Dendritic cell treated with granulocyte-macrophage colony-stimulating factor and Interleukin-4, amounts not matched to agents 40 ng/mL and 50 ng/mL, for 4 days (primary cell): ENCODE measurements around the gene MYB.

Experiments used
- H3K27ac Mint-ChIP-seq: one replicate; pipeline ENCODE4 v1.8.0; 2022; ENCODE audit warnings: mild to moderate bottlenecking, mixed read lengths
- H3K27me3 Mint-ChIP-seq: one replicate; pipeline ENCODE4 v1.8.0; 2022; ENCODE audit warnings: mild to moderate bottlenecking, mixed read lengths
- H3K36me3 Mint-ChIP-seq: one replicate; pipeline ENCODE4 v1.8.0; 2022; ENCODE audit warnings: low read depth, mixed read lengths
- H3K4me1 Mint-ChIP-seq: one replicate; pipeline ENCODE4 v1.8.0; 2022; ENCODE audit warnings: low read depth, mixed read lengths
- H3K4me3 Mint-ChIP-seq: one replicate; pipeline ENCODE4 v1.8.0; 2022; ENCODE audit warnings: mild to moderate bottlenecking, moderate library complexity, mixed read lengths
- H3K9me3 Mint-ChIP-seq: one replicate; pipeline ENCODE4 v1.8.0; 2022; ENCODE audit warnings: mixed read lengths
- intact Hi-C: fragments of 100-400 bp; cut with micrococcal nuclease; formaldehyde crosslinking; loops from one replicate; pipeline ENCODE4 v1.15.0; 2022

The MYB gene

GRCh38 chr6:135227349-135227748 lies 46.2 kb downstream of the MYB start:
- peaks cover 50% of the 10 kb centered on the region for H3K4me1 Mint-ChIP-seq
- no peak overlapping the region for H3K4me3 Mint-ChIP-seq
- no peak overlapping the region for H3K27ac Mint-ChIP-seq
- no peaks in the 10 kb centered on the region for H3K9me3 Mint-ChIP-seq
- intact Hi-C loops = no loop called here
- no peaks in the 10 kb centered on the region for H3K27me3 Mint-ChIP-seq
- H3K36me3 Mint-ChIP-seq = no peaks in the 10 kb centered on the region

DNA sequence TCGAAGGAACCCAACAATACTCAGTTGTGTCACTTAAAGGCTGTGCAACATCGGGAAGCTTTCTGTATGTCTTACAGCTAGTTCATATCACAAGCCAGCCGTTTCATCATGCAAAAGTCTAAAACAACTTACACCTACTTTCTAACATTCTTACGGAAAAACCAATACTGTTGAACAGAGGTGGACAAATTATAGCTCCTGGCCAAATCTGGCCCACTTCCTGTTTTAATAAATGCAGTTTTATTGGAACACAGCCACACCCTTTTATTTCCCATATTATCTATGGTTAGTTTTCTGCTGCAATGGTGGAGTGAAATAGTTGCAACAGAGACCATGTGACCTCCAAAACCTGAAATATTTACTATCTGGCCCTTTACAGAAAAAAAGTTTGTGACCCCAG lies 46.6 kb downstream of the MYB start:
- no peak overlapping the region for H3K27ac Mint-ChIP-seq
- H3K36me3 Mint-ChIP-seq = no peaks in the 10 kb centered on the region
- H3K4me3 Mint-ChIP-seq = no peak overlapping the region
- H3K27me3 Mint-ChIP-seq = no peaks in the 10 kb centered on the region
- H3K4me1 Mint-ChIP-seq = peaks cover 50% of the 10 kb centered on the region
- intact Hi-C loops = no loop called here
- no peaks in the 10 kb centered on the region for H3K9me3 Mint-ChIP-seq

- Mint-ChIP-seq H3K27ac (no peak overlapping the region), H3K9me3 (no peaks in the 10 kb centered on the region), H3K4me3 (no peak overlapping the region), H3K4me1 (peaks cover 47% of the 10 kb centered on the region), H3K27me3 (no peaks in the 10 kb centered on the region), H3K36me3 (no peaks in the 10 kb centered on the region)
- intact Hi-C loops = no loop called here
Measured at GRCh38 chr6:135228486-135228885, 47.4 kb downstream of the MYB start.

GRCh38 chr6:135229996-135230395 lies 48.9 kb downstream of the MYB start:
- Mint-ChIP-seq H3K27me3 (no peaks in the 10 kb centered on the region), H3K4me3 (no peak overlapping the region), H3K4me1 (peaks cover 47% of the 10 kb centered on the region), H3K27ac (no peak overlapping the region), H3K9me3 (no peaks in the 10 kb centered on the region), H3K36me3 (no peaks in the 10 kb centered on the region)
- intact Hi-C loops = no loop called here

- Mint-ChIP-seq H3K4me1 (peaks cover 56% of the 10 kb centered on the region), H3K4me3 (no peak overlapping the region), H3K27me3 (no peaks in the 10 kb centered on the region), H3K9me3 (no peaks in the 10 kb centered on the region), H3K36me3 (no peaks in the 10 kb centered on the region), H3K27ac (peak overlapping the region; percentile 72)
- intact Hi-C loops = no loop called here
Measured at GRCh38 chr6:135230711-135231468, 49.8 kb downstream of the MYB start.

GRCh38 chr6:135231469-135231844 lies 50.3 kb downstream of the MYB start:
- Mint-ChIP-seq H3K4me3 (no peak overlapping the region), H3K4me1 (peaks cover 60% of the 10 kb centered on the region), H3K27ac (peak overlapping the region; percentile 72), H3K27me3 (peaks cover under 1% of the 10 kb centered on the region), H3K36me3 (no peaks in the 10 kb centered on the region), H3K9me3 (no peaks in the 10 kb centered on the region)
- intact Hi-C loops = no loop called here

GRCh38 chr6:135233686-135234491 lies 52.8 kb downstream of the MYB start:
- intact Hi-C loops = no loop called here
- H3K9me3 Mint-ChIP-seq = no peaks in the 10 kb centered on the region
- H3K36me3 Mint-ChIP-seq = no peaks in the 10 kb centered on the region
- peaks cover 53% of the 10 kb centered on the region for H3K4me1 Mint-ChIP-seq
- H3K4me3 Mint-ChIP-seq = no peak overlapping the region
- peaks cover 3% of the 10 kb centered on the region for H3K27me3 Mint-ChIP-seq
- H3K27ac Mint-ChIP-seq = no peak overlapping the region

- Mint-ChIP-seq H3K27ac (no peak overlapping the region), H3K27me3 (peaks cover 3% of the 10 kb centered on the region), H3K36me3 (no peaks in the 10 kb centered on the region), H3K9me3 (no peaks in the 10 kb centered on the region), H3K4me1 (peaks cover 50% of the 10 kb centered on the region), H3K4me3 (no peak overlapping the region)
- intact Hi-C loops = no loop called here
Measured at GRCh38 chr6:135234492-135234780, 53.3 kb downstream of the MYB start.

DNA sequence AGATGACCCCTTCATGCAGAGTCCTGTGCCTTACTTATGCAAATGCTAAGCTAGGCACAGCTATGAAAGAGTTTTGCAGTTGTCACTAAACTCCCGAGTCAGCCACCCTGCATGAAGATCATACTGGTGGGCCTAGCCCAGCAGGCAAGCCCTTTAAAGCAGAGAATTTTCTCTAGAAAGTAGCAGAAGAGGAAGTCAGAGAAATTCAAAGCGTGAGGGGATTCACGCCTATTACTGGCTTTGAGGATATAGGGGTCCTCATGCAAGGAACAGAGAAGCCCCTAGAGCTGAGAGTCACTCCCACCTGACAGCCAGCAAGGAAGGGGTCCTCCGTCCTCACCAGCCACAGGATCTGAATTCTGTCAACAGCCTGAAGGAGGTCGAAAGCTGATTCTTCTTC lies 54.6 kb downstream of the MYB start:
- Mint-ChIP-seq H3K4me3 (no peak overlapping the region), H3K27ac (no peak overlapping the region), H3K9me3 (no peaks in the 10 kb centered on the region), H3K27me3 (peaks cover 3% of the 10 kb centered on the region), H3K36me3 (no peaks in the 10 kb centered on the region), H3K4me1 (peaks cover 37% of the 10 kb centered on the region)
- intact Hi-C loops = no loop called here

- Mint-ChIP-seq H3K27ac (no peak overlapping the region), H3K4me3 (no peak overlapping the region), H3K27me3 (peaks cover 3% of the 10 kb centered on the region), H3K9me3 (no peaks in the 10 kb centered on the region), H3K36me3 (no peaks in the 10 kb centered on the region), H3K4me1 (peaks cover 31% of the 10 kb centered on the region)
- intact Hi-C loops = no loop called here
Measured at GRCh38 chr6:135236319-135236718, 55.2 kb downstream of the MYB start.

DNA sequence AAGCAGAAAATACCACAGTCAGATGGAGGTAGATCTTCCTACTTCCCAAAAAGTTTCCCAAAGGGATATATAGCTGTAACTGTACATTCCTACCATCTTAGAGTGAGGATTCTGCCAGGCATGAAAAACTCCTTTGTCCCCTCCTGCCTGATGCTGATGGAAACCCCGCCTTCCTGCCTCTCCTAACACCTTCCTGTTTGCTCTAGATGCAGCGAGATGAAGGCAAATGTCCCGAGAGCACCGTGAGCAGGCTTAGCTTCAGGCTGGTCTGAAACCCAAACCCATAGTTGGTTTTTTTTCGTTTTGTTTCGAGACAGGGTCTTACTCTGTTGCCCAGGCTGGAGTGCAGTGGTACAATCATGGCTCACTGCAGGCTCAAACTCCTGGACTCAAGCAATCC lies 55.6 kb downstream of the MYB start:
- Mint-ChIP-seq H3K27ac (no peak overlapping the region), H3K27me3 (peaks cover 3% of the 10 kb centered on the region)

GRCh38 chr6:135240711-135241110 lies 59.6 kb downstream of the MYB start:
- no peak overlapping the region for H3K27ac Mint-ChIP-seq
- intact Hi-C loops = no loop called here

More for the DNA sequence above, 55.6 kb downstream of the MYB start:
- no peaks in the 10 kb centered on the region for H3K36me3 Mint-ChIP-seq
- intact Hi-C loops = no loop called here
- peaks cover 29% of the 10 kb centered on the region for H3K4me1 Mint-ChIP-seq
- H3K9me3 Mint-ChIP-seq = no peaks in the 10 kb centered on the region
- no peak overlapping the region for H3K4me3 Mint-ChIP-seq

GRCh38 chr6:135243871-135244796 lies 63.0 kb downstream of the MYB start:
- Mint-ChIP-seq H3K27me3 (no peaks in the 10 kb centered on the region), H3K36me3 (no peaks in the 10 kb centered on the region)

More at GRCh38 chr6:135240711-135241110, 59.6 kb downstream of the MYB start:
- H3K4me1 Mint-ChIP-seq = peaks cover 14% of the 10 kb centered on the region
- no peaks in the 10 kb centered on the region for H3K36me3 Mint-ChIP-seq
- peaks cover 3% of the 10 kb centered on the region for H3K27me3 Mint-ChIP-seq
- no peaks in the 10 kb centered on the region for H3K9me3 Mint-ChIP-seq
- H3K4me3 Mint-ChIP-seq = no peak overlapping the region

DNA sequence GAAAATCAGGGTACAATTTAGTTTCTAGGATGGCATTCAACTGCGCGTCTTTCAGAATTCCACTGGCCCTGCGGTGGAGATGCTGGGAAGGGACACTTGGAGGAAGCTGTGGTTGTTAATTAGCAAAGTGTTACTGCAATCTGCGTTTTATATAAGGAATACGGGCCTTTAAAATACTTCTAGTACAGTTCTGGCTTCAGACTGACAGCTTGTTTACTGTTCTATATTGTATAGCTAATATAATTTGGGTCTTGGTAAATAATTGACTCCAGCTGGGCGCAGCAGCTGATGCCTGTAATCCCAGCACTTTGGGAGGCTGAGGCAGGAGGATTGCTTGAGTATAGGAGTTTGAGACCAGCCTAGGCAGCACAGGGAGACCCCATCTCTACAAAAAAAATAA lies 63.7 kb downstream of the MYB start:
- Mint-ChIP-seq H3K4me3 (no peak overlapping the region), H3K36me3 (no peaks in the 10 kb centered on the region), H3K9me3 (no peaks in the 10 kb centered on the region), H3K27ac (no peak overlapping the region), H3K27me3 (no peaks in the 10 kb centered on the region), H3K4me1 (peaks cover 12% of the 10 kb centered on the region)
- intact Hi-C loops = no loop called here

More at GRCh38 chr6:135243871-135244796, 63.0 kb downstream of the MYB start:
- no peaks in the 10 kb centered on the region for H3K9me3 Mint-ChIP-seq
- no peak overlapping the region for H3K4me3 Mint-ChIP-seq
- H3K27ac Mint-ChIP-seq = no peak overlapping the region
- intact Hi-C loops = no loop called here
- H3K4me1 Mint-ChIP-seq = peaks cover 5% of the 10 kb centered on the region
